Heart right ventricle (tissue), 16 donors: ENCODE data around the gene MACROH2A1. TPM values are rescaled to one million over a fixed set of nuclear protein-coding genes. Genes with fewer than 3 reads are reported as not detected.

ENCODE experiments used
- ATAC-seq, 8 donors: fragments of 200-7000 bp; cut with Tn5 transposase; one replicate each; pipeline ENCODE4 v1.9.1; 2020; ENCODE audit warnings: mild to moderate bottlenecking in 8 of 8, moderate library complexity in 8 of 8, moderate number of reproducible peaks in 1 of 8
- DNase-seq, 2 donors: peaks; one replicate each; pipeline ENCODE4 v3.0.0-alpha.2; 2020
- H3K27ac ChIP-seq, 10 donors: fragments of 200-600 bp; sonication (generic) in 2 of 10; one replicate each; pipeline versions ENCODE4 v1.5.0 to v1.8.0; 2020 to 2022; ENCODE audit warnings: mild to moderate bottlenecking in 3 of 10
- H3K27me3 ChIP-seq, 7 donors: fragments of 200-600 bp; one replicate each; pipeline ENCODE4 v1.8.0; 2021 to 2022; ENCODE audit warnings: mild to moderate bottlenecking in 2 of 7
- H3K36me3 ChIP-seq, 9 donors: fragments of 200-600 bp; sonication (generic) in 1 of 9; one replicate each; pipeline versions ENCODE4 v1.5.0 to v1.8.0; 2020 to 2022; ENCODE audit warnings: mild to moderate bottlenecking in 2 of 9
- H3K4me1 ChIP-seq, 9 donors: fragments of 200-600 bp; sonication (generic) in 1 of 9; one replicate each; pipeline versions ENCODE4 v1.5.0 to v1.8.0; 2020 to 2022; ENCODE audit warnings: mild to moderate bottlenecking in 4 of 9
- H3K4me3 ChIP-seq, 10 donors: fragments of 200-600 bp; sonication (generic) in 2 of 10; one replicate each; pipeline versions ENCODE4 v1.5.0 to v1.8.0; 2020 to 2022; ENCODE audit warnings: mild to moderate bottlenecking in 7 of 10, moderate library complexity in 2 of 10
- H3K9me3 ChIP-seq, 11 donors: fragments of 200-600 bp in 10 of 11; sonication (generic) in 2 of 11; one replicate each; pipeline versions ENCODE4 v1.5.0 to v1.8.0; 2013 to 2022; ENCODE audit warnings: mild to moderate bottlenecking in 2 of 11, control low read depth in 1 of 11, moderate library complexity in 1 of 11
- CTCF ChIP-seq, 9 donors: fragments of 200-600 bp; sonication (generic) in 2 of 9; IDR thresholded peaks; one replicate each; pipeline versions ENCODE4 v1.5.0 to v1.8.0; 2021 to 2022; ENCODE audit warnings: antibody characterized with exemption in 9 of 9, mild to moderate bottlenecking in 5 of 9, moderate library complexity in 1 of 9
- WGBS, 2 donors: extraction: QIAGEN DNeasy Blood & Tissue Kit; methylation state at CpG; one replicate each; pipeline ENCODE4 v1.1.7; 2013; ENCODE audit warnings: inconsistent platforms in 1 of 2; 5-methylcytosine and 5-hydroxymethylcytosine counted together
- intact Hi-C, 10 donors: fragments of 100-400 bp; cut with DNase I; formaldehyde crosslinking; loops; one replicate each; pipeline versions ENCODE4 v1.11.1 to v1.14.2; 2022
- polyA plus RNA-seq, 2 donors: library from polyadenylated mRNA; stranded (reverse); fragments of 200-250 nt; gene quantifications; one replicate each; pipeline ENCODE4 v1.2.3, GENCODE V29; 2013
- total RNA-seq, 10 donors: library from RNA; stranded (reverse); fragmentation: NEBNext Ultra II Directional in 3 of 10; extraction: Animal tissue kit (Norgen Biotek cat#: 25700) in 3 of 10; gene quantifications; one replicate each; pipeline versions ENCODE4 v1.2.1 to v1.2.4, GENCODE V29; 2021 to 2023
- donor health status: Arrhythmogenic right ventricular cardiomyopathy.
- donor health status: ischemic (EF 13 %, LVEDD 7.1; RV severe dilation, severe dysfunction).
- donor health status: healthy with polysubstance abuse.
- donor health status: DM: no; HTN: yes; CAD: no.
- donor health status: DM: no; HTN: no; CAD: no.
- donor health status: ischemic (EF 25% LVEDD 6.9; RV normal size, moderate dysfunction).
- donor health status: ischemic (EF 25% LVEDD 5.7; RV mildly dilated, moderate dysfunction).
- donor health status: healthy.
- donor health status: DM: yes; HTN: yes; CAD: no.
- donor health status: Ischemic cardiomyopathy.
- donor health status: ischemic (EF 35%, LVEDD 5.7; RV mildly dilated, moderate dysfunction).
- donor health status: nonischemic (EF 11% LVEDD 7.7; RV severe dilation, severe dysfunction).
- donor health status: DM: yes; HTN: yes; CAD: no.
- donor health status: PGD.
- donor health status: ischemic (EF 29% LVEDD 5.4; RV normal size, mild dysfunction).
- donor health status: nonischemic (EF 23%, LVEDD 6.1; RV moderate dilation, normal function).

Gene MACROH2A1
- total and polyA plus RNA-seq, 12 donors: 80.0 to 152 (median 101) TPM

- H3K9me3 ChIP-seq: no peaks in the 10 kb centered on the region
- no peak overlapping the region for H3K4me3 ChIP-seq
- no peak for DNase-seq
- peaks cover 0 to 34% (median 0%) of the 10 kb centered on the region in 7 donors for H3K27me3 ChIP-seq
- no peak for TF ChIP-seq CTCF (IDR thresholded peaks at IDR 0.05)
- ATAC-seq: no peak
- H3K4me1 ChIP-seq: no peaks in the 10 kb centered on the region
- H3K36me3 ChIP-seq: no peaks in the 10 kb centered on the region
- no peak overlapping the region for H3K27ac ChIP-seq
- intact Hi-C loops: no loop called here
- whole genome bisulfite sequencing, 2 donors: 89 to 91% methylated on average over 7 of the region's 7 CpGs
Observed at GRCh38 chr5:135308245-135308644, 90.8 kb downstream of the MACROH2A1 start.

- ATAC-seq (no peak), DNase-seq (no peak)
- no peaks in the 10 kb centered on the region for H3K36me3 ChIP-seq
- intact Hi-C loops: no loop called here
- no peak overlapping the region for H3K4me3 ChIP-seq
- H3K4me1 ChIP-seq: no peaks in the 10 kb centered on the region
- H3K27me3 ChIP-seq: peaks cover 0 to 34% (median 0%) of the 10 kb centered on the region in 7 donors
- H3K9me3 ChIP-seq: no peaks in the 10 kb centered on the region
- H3K27ac ChIP-seq: no peak overlapping the region
- WGBS, 2 donors: 65 to 68% methylated on average over 23 of the region's 23 CpGs
- no peak for TF ChIP-seq CTCF (IDR thresholded peaks at IDR 0.05)
Observed at GRCh38 chr5:135307143-135307903, 91.7 kb downstream of the MACROH2A1 start.

- Histone ChIP-seq H3K4me3 (no peak overlapping the region), H3K27me3 (peaks cover 0 to 34% (median 0%) of the 10 kb centered on the region in 7 donors), H3K36me3 (no peaks in the 10 kb centered on the region), H3K27ac (no peak overlapping the region), H3K4me1 (no peaks in the 10 kb centered on the region), H3K9me3 (no peaks in the 10 kb centered on the region)
- WGBS, 2 donors: 86 to 91% methylated on average over 9 of the region's 9 CpGs
- TF ChIP-seq CTCF (IDR thresholded peaks at IDR 0.05): no peak
- intact Hi-C loops: no loop called here
- ATAC-seq (no peak), DNase-seq (no peak)
Observed at GRCh38 chr5:135306557-135306956, 92.5 kb downstream of the MACROH2A1 start.

GRCh38 chr5:135304352-135305221, 94.4 kb downstream of the MACROH2A1 start:
- Histone ChIP-seq H3K36me3 (no peaks in the 10 kb centered on the region), H3K27me3 (peaks cover 0 to 37% (median 0%) of the 10 kb centered on the region in 7 donors), H3K4me3 (no peak overlapping the region), H3K4me1 (no peaks in the 10 kb centered on the region), H3K27ac (no peak overlapping the region), H3K9me3 (no peaks in the 10 kb centered on the region)
- no peak for TF ChIP-seq CTCF (IDR thresholded peaks at IDR 0.05)
- 71 to 73% methylated on average over 12 of the region's 12 CpGs for WGBS, 2 donors
- intact Hi-C loops: no loop called here
- ATAC-seq (no peak), DNase-seq (no peak)
